GM23248 (cell line): Measurements from ENCODE around the gene ZCCHC24. TPM values are rescaled to one million over a fixed set of nuclear protein-coding genes. Genes with fewer than 3 reads are reported as not detected.

Experiments used
- DNase-seq: peaks from one replicate; pipeline ENCODE4 v3.0.0-alpha.2; 2015
- H2AFZ ChIP-seq: fragments of 200-600 bp; sonication (generic); 2 replicates; pipeline ENCODE4 v1.6.1; 2016; ENCODE audit warnings: antibody characterized with exemption
- H3F3A ChIP-seq: fragments of 200-600 bp; sonication (generic); 2 replicates; pipeline ENCODE4 v1.6.1; 2016; ENCODE audit warnings: mild to moderate bottlenecking, antibody characterized with exemption, mixed run types; ENCODE audit not compliant: insufficient read depth
- H3K27ac ChIP-seq: fragments of 200-600 bp; sonication (generic); 2 replicates; pipeline ENCODE4 v1.5.1; 2016; ENCODE audit warnings: mild to moderate bottlenecking
- H3K27me3 ChIP-seq: fragments of 200-600 bp; sonication (generic); replicated peaks from 2 replicates; pipeline ENCODE4 v1.6.1; 2016; ENCODE audit warnings: mild to moderate bottlenecking; ENCODE audit not compliant: insufficient read depth
- H3K36me3 ChIP-seq: fragments of 200-600 bp; sonication (generic); 2 replicates; pipeline ENCODE4 v1.6.1; 2016; ENCODE audit warnings: low read depth, mild to moderate bottlenecking
- H3K4me1 ChIP-seq: fragments of 200-600 bp; sonication (generic); 2 replicates; pipeline ENCODE4 v1.6.1; 2016; ENCODE audit warnings: mild to moderate bottlenecking; ENCODE audit not compliant: insufficient read depth
- H3K4me2 ChIP-seq: fragments of 200-600 bp; sonication (generic); one replicate; pipeline ENCODE4 v1.6.1; 2016; ENCODE audit warnings: mild to moderate bottlenecking; ENCODE audit not compliant: unreplicated experiment
- H3K4me3 ChIP-seq: fragments of 200-600 bp; sonication (generic); 2 replicates; pipeline ENCODE4 v1.5.1; 2016; ENCODE audit warnings: mild to moderate bottlenecking
- H3K79me2 ChIP-seq: fragments of 200-600 bp; sonication (generic); 2 replicates; pipeline ENCODE4 v1.6.1; 2016; ENCODE audit warnings: mild to moderate bottlenecking; ENCODE audit not compliant: insufficient read depth
- H3K9ac ChIP-seq: fragments of 200-600 bp; sonication (generic); 2 replicates; pipeline ENCODE4 v1.6.1; 2016; ENCODE audit warnings: mild to moderate bottlenecking
- H3K9me2 ChIP-seq: fragments of 200-600 bp; sonication (generic); 2 replicates; pipeline ENCODE4 v1.6.1; 2016; ENCODE audit warnings: mixed run types, mild to moderate bottlenecking, moderate library complexity; ENCODE audit not compliant: insufficient read depth
- H3K9me3 ChIP-seq: fragments of 200-600 bp; sonication (generic); one replicate; pipeline ENCODE4 v1.6.1; 2017; ENCODE audit warnings: low read depth
- H4K20me1 ChIP-seq: fragments of 200-600 bp; sonication (generic); 2 replicates; pipeline ENCODE4 v1.6.0; 2016; ENCODE audit not compliant: insufficient read depth
- EZH2 ChIP-seq: fragments of 200-600 bp; sonication (generic); IDR thresholded peaks from 2 replicates; pipeline ENCODE4 v1.6.1; 2018; ENCODE audit warnings: antibody characterized with exemption, mild to moderate bottlenecking; ENCODE audit not compliant: insufficient read depth, poor library complexity, severe bottlenecking
- EZH2phosphoT487 ChIP-seq: fragments of 200-600 bp; sonication (generic); IDR thresholded peaks from 2 replicates; pipeline ENCODE4 v1.6.1; 2018; ENCODE audit warnings: antibody characterized with exemption, moderate library complexity, mild to moderate bottlenecking, low read depth; ENCODE audit not compliant: insufficient read depth
- WGBS, 2 experiments: methylation state at CpG; one replicate each; pipeline ENCODE4 v1.1.6; 2015 to 2017; ENCODE audit warnings: low lambda C conversion rate in 2 of 2, low coverage in 1 of 2; ENCODE audit errors: missing lambda C conversion rate in 2 of 2; 5-methylcytosine and 5-hydroxymethylcytosine counted together
- in situ Hi-C: fragments of 300-500 bp; cut with MboI; formaldehyde crosslinking; loops from 2 replicates; pipeline ENCODE4 v1.15.0; 2020
- polyA plus RNA-seq: library from polyadenylated mRNA; unstranded; fragments of >200 nt; fragmentation: Nextera tagmentation; extraction: Ambion mirVana; gene quantifications from 2 replicates; pipeline ENCODE4 v1.2.1, GENCODE V29; 2016
- total RNA-seq: library from RNA; depleted of rRNA; stranded (reverse); fragments of >200 nt; shearing (Covaris generic); gene quantifications from 2 replicates; pipeline ENCODE4 v1.2.3, GENCODE V29; 2014

The ZCCHC24 gene
- total and polyA plus RNA-seq, 2 experiments from 2014 or later: 29.3 to 30.3 TPM

GRCh38 chr10:79378647-79379511 lies 66.5 kb downstream of the ZCCHC24 start:
- Histone ChIP-seq H3K4me3 (no peak overlapping the region), H4K20me1 (no peaks in the 10 kb centered on the region), H3K36me3 (no peaks in the 10 kb centered on the region), H3K27ac (no peak overlapping the region), H3K9ac (0 out of 2 replicates have a peak overlapping the region, but pooled peaks have one; percentile 67), H3K9me3 (no peaks in the 10 kb centered on the region), H3K27me3 (no peaks in the 10 kb centered on the region), H3K9me2 (no peaks in the 10 kb centered on the region), H3K4me1 (peaks cover 42% of the 10 kb centered on the region), H3K79me2 (no peaks in the 10 kb centered on the region), H3K4me2 (no peak overlapping the region), H2AFZ (no peak overlapping the region), H3F3A (peaks cover 15% of the 10 kb centered on the region)
- in situ Hi-C loops: no loop called here
- 84 to 87% methylated on average over 19 to 22 of the region's 22 CpGs for WGBS, 2 experiments
- TF ChIP-seq EZH2phosphoT487 (no peak), EZH2 (no peak)
- DNase-seq: no peak

GRCh38 chr10:79378383-79378646 lies 67.1 kb downstream of the ZCCHC24 start:
- no peaks in the 10 kb centered on the region for H3K27me3 ChIP-seq
- DNase-seq: no peak
- H3F3A ChIP-seq: peaks cover 19% of the 10 kb centered on the region
- in situ Hi-C loops: no loop called here
- H3K27ac ChIP-seq: no peak overlapping the region
- no peaks in the 10 kb centered on the region for H3K9me2 ChIP-seq
- 82 to 93% methylated on average over 6 to 7 of the region's 7 CpGs for WGBS, 2 experiments
- no peaks in the 10 kb centered on the region for H3K36me3 ChIP-seq
- H2AFZ ChIP-seq: no peak overlapping the region
- no peak overlapping the region for H3K4me2 ChIP-seq
- H4K20me1 ChIP-seq: no peaks in the 10 kb centered on the region
- H3K9ac ChIP-seq: no peak overlapping the region
- no peaks in the 10 kb centered on the region for H3K79me2 ChIP-seq
- H3K4me1 ChIP-seq: peaks cover 42% of the 10 kb centered on the region
- no peaks in the 10 kb centered on the region for H3K9me3 ChIP-seq
- no peak overlapping the region for H3K4me3 ChIP-seq
- no peak for TF ChIP-seq EZH2phosphoT487
- TF ChIP-seq EZH2: no peak

- Histone ChIP-seq H3F3A (peaks cover 17% of the 10 kb centered on the region), H3K4me2 (no peak overlapping the region), H4K20me1 (no peaks in the 10 kb centered on the region), H3K4me1 (peaks cover 39% of the 10 kb centered on the region), H3K9ac (no peak overlapping the region), H2AFZ (no peak overlapping the region), H3K27me3 (no peaks in the 10 kb centered on the region), H3K9me2 (no peaks in the 10 kb centered on the region), H3K27ac (no peak overlapping the region), H3K79me2 (no peaks in the 10 kb centered on the region), H3K9me3 (no peaks in the 10 kb centered on the region), H3K36me3 (no peaks in the 10 kb centered on the region), H3K4me3 (no peak overlapping the region)
- in situ Hi-C loops: no loop called here
- DNase-seq: no peak
- TF ChIP-seq EZH2 (no peak), EZH2phosphoT487 (no peak)
- 94% methylated on average over 35 to 36 of the region's 36 CpGs for WGBS, 2 experiments
These were observed 67.7 kb downstream of the ZCCHC24 start for GRCh38 chr10:79377557-79378382.

GRCh38 chr10:79376751-79377556 lies 68.5 kb downstream of the ZCCHC24 start:
- H3K4me1 ChIP-seq: peaks cover 30% of the 10 kb centered on the region
- WGBS, 2 experiments: 92% methylated on average over 10 to 12 of the region's 12 CpGs
- H3K4me3 ChIP-seq: no peak overlapping the region
- H2AFZ ChIP-seq: no peak overlapping the region
- TF ChIP-seq EZH2 (no peak), EZH2phosphoT487 (no peak)
- H3K79me2 ChIP-seq: no peaks in the 10 kb centered on the region
- in situ Hi-C loops: no loop called here
- DNase-seq: no peak
- H3F3A ChIP-seq: peaks cover 11% of the 10 kb centered on the region; the same call in 1 of the 2 replicates
- H4K20me1 ChIP-seq: no peaks in the 10 kb centered on the region
- no peaks in the 10 kb centered on the region for H3K27me3 ChIP-seq
- no peaks in the 10 kb centered on the region for H3K36me3 ChIP-seq
- H3K9me3 ChIP-seq: no peaks in the 10 kb centered on the region
- no peak overlapping the region for H3K9ac ChIP-seq
- H3K9me2 ChIP-seq: no peaks in the 10 kb centered on the region
- no peak overlapping the region for H3K27ac ChIP-seq
- no peak overlapping the region for H3K4me2 ChIP-seq
